Activated naive CD8-positive, alpha-beta T cell treated with anti-CD3 and anti-CD28 coated beads, Interleukin-2, amount 50 U/mL, for 16 hours (primary cell): ENCODE results near the gene NEDD4L.

ENCODE experiments used
- DNase-seq: peaks from one replicate; pipeline ENCODE4 v3.0.0-alpha.2; 2020; ENCODE audit warnings: low read depth, low spot score

Gene NEDD4L

GRCh38 chr18:58117786-58118403 is 73.9 kb downstream of the NEDD4L start:
- no peak for DNase-seq

GRCh38 chr18:58118536-58118935 is 74.5 kb downstream of the NEDD4L start:
- DNase-seq = no peak

DNA sequence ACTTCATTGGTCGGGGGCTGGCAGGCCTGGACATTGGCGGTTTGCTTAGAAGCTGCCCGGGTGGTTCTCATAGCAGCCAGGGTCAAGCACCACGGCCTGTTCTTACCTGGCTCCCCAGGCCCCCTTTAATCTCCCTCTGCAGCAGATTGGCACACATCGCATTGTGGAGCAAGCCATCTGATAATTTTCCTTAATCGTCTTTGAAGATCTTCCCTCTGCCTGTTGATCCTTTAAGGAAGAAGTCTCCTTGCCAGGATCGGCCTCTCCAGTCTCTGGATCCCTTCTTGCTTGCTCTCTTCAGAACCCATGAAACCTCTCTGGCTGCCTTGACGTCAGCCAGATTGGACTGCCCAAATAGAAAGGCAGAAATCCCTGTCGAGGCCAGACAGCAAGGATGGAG is 75.8 kb downstream of the NEDD4L start:
- no peak for DNase-seq

- DNase-seq = no peak
Observed at GRCh38 chr18:58124475-58124874, 80.4 kb downstream of the NEDD4L start.

GRCh38 chr18:58125183-58125582 is 81.2 kb downstream of the NEDD4L start:
- no peak for DNase-seq

GRCh38 chr18:58125756-58126155 is 81.7 kb downstream of the NEDD4L start:
- no peak for DNase-seq

DNA sequence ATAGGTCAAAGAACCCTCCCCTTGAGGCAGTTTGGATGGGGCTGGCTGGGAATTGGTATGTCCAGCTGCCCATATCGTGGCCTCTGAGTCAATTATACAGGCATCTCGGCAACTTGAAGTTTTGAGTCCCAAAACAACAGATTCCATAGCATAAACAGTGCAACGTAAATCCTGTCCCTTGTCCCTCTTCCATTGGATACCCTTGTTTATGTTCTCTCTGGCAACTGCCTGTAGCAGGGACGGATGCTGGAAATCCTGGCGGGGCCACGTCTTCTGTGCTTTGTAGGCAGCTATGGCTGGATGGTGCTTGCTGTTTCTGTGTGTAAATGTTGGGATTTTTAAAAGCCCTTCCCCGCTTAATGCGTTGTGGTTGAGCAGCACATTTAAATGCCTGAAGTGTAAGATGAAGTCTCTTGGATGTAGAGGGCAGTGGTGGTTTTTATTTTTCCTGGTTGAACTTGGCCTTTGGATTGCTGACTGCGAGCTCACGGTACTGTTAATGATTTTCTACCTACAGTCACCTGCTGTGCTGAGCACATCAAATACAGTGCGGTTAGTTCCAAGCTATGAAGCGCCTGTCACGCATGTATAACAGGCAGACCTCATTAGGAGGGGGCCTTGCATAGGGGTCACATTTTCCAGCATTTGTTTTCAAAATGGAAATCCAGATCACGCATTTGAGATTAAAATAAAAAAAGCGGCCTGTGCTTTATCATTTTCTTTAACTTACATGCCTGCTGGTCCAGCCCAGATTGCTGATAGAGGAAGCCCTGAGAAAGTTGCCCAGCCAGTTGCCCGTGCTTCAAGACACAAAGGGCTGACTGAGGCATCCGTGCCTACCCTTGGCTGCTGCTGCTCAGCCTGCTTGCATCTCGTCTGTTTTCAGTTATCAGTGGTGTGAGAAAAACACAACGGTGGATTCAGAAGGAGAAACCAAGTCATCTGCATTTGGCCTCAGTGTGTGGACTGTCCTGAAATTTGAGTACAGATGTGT is 84.7 kb downstream of the NEDD4L start:
- no peak for DNase-seq

DNA sequence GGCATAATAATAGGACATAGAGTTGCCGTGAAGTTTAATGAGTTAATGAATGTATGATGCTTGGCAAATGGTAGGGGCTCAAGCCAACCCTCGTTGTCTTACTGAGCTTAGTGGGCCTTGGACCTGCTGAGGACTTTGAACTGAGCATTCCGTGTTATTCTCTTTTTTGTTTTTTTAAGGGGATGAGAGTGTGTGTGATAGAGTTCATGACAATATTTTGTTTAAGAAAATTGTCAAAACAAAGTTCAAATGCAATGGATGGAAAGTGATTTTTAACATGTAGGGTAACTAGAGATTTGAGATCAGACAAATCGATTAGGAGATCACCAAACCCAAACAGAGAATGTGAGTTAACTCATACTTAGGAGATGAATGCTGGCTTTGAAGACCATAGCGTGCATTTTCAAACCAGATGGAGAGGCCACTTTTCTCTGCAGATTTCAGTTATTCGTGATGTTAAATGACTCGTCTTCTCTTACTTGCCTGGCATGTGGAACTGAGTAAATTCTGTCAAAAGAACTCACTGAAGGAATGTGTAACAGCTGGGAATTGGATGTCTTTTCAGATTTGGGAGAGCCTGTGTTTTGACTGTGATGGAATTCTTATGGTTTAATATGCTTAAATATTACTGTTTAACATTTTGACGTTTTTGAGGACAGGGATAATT is 88.7 kb downstream of the NEDD4L start:
- DNase-seq = no peak

- DNase-seq = no peak
Observed at GRCh38 chr18:58135183-58135641, 91.2 kb downstream of the NEDD4L start.

DNA sequence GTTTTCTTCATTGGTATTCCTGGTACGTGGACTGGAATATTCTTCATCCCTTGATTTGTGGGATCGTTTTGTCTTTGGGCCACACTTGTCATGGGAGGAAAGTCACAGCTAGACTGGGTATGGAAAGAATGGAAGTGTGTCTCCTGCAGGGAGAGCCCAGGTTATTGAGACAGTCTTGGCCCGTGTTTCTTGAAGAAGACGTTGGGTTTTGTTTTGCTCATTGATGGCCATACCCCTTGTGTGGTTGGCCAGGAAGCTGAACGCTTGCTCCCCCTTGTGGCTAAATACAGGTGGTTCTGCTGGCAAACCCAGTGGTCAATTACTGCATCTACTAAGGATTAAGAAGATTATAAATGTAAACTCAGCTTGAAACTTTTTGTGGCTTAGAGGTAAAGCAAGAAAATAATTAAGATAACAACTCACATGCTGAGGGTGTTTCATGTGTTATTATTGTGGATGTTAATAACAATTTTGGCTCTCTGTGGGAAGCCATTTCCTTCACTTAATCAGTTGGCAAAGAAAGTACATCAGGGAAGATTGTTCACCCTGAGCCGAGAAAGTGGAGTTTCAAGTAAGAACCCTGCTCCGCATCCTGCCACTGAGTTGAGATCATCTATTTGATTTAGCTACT is 91.8 kb downstream of the NEDD4L start:
- peak; percentile 21 for DNase-seq

DNA sequence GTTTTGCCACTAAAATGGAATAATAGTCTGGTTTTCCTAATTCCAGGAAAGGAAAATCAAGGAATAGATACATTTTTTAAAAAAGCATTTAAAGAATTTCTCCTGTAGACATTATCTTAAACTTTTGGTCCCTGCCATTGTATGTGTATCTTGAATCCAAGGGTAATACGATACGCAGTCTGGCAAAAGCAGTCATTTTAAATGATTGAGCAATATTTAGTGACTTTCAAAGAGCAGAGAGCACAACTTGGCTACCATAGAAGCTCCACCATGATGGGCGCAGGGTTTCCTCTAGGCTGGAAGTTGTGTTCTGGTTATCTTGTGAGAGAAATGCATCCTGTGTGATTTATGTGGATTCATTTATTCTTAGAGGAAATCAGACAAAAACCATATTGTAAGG is 92.9 kb downstream of the NEDD4L start:
- DNase-seq = no peak

DNA sequence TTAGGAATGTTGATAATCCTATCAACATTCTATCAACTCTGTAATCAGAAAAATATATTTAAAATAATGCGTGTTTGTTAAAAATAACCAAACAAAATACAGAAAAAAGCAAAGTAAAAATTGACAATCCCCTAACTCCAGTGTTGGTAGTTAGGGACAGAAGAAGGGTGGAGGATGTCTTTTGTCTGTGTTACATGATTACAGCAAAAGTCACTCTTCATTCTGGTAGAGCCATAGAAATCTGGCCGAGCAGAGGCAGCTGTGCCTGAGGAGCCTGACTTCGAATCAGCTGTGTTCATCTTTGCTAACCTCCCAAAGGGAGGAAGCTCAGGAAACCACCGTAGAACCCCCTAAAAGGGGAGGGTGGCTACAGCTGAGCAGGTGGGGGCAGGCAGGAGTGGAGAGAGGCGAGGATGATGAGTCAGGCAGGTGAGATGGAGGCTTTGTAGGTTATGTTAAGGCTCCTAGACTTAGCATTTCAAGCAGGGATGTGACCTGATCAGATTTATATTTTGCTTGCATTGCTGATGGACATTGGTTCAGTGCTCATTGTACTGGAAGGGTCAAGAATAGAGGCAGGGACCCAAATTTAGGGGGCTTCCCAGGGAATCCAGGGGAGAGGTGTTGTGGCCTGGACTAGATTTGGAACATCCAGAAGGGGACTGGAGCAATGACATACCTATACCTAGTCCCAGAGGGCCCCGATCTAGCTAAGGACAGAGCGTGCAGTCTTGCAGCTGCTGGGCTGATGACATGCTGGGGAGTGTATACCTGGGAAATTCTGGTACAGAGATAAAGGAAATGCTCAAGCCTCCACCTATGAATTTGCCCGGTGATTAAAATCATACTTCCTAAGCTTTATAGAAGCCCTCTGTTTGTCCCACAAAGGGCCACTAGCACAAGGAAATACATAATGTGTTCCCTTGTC is 95.7 kb downstream of the NEDD4L start:
- no peak for DNase-seq

DNA sequence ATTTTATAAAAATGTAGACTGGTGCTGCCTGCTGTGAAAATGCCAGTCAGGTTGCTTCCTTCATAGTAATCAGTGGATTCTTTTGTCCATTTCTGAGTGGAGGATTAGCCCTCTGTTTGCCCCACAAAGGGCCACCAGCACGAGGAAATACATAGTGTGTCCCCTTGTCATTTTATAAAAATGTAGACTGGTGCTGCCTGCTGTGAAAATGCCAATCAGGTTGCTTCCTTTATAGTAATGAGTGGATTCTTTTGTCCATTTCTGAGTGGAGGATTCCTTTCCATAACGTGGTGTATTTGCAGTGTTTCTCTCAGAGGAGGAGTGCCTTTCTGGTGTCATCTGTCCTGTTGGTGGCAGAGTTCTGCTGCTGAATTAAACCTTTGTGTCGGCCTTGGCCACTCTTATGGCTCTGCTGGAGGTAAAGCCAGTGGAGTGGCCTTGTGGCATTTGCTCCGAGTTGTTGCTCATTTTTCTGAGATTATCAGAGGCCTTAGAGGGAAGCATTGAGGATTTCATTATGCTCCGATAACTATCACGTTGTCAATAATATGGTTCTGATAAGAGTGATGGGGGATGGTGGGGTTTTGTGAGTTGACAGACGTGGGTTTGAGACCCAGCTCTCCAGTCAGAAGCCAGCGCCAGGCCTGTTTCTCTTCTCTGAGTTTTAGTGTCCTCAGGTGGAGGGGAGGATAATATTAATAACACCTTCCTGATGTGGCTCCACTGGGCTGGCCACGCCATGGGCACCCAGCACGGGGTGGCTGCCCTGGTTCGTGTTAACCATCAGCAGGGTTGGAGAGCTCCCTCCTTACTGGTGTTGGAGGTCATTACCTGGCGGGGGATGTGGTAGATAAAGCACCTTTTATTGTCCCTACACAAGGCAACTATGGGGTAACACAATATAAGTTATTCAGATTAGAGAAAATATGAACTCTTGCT is 96.6 kb downstream of the NEDD4L start:
- DNase-seq = no peak

DNA sequence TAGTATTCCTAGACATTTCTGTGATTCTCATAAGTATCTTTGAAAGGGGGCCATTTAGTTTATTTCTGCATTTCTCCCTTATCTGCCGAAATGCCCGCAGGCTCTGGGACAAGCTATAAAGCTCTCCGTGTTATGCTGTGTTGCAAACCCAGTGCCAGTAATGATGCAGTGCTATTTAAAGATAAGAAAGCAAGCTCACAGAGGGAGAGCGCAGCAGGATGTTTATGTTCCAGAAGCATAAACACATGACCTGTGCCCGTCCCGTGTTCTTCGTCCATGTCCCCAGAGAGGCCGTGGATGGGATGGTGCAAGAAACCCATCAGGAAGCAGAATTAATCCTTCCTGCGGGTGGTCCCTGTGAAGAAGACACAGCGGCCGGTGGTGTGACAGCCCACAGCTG is 99.4 kb downstream of the NEDD4L start:
- no peak for DNase-seq

DNA sequence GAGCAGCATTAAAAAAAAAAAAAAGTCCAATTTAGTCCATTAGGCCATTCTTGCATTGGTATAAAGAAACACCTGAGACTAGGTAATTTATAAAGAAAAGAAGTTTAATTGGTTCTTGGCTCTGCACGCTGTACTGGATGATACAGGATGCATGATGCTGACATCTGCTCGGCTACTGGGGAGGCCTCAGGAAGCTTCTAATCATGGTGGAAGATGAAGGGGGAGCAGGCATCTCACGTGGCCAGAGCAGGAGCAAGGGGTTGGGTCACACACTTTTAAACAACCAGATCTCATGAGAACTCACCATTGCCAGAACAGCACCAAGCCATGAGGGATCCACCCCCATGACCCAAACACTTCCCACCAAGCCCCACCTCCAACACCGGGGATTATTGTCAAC is 100.1 kb downstream of the NEDD4L start:
- DNase-seq = no peak

- DNase-seq = no peak
Observed at GRCh38 chr18:58144671-58145285, 100.8 kb downstream of the NEDD4L start.

GRCh38 chr18:58146099-58146498 is 102.1 kb downstream of the NEDD4L start:
- DNase-seq = no peak

DNA sequence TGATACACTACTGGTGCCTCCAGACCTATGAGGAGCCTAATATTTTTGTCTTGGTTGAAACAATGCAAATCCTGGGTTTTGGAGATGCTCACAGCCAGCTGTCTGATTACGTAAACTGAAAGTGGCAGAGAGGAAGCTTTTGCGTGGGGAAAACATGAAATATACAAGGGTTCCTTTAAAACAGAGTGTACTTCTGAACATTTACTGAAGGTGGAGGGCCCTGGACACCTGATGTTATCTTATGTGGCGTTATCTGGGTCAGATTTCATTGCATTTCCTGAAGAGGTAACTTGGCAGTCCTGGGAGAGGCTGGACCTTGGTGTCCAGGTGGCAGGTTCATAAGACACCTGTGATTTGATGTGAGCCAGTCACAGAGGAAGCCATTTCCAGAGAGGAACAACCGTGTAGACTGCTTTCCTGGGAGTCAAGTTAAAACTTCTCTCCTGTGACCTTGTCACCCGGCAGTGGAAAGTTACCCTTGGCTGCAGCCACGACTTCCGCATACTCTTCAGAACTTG is 105.0 kb downstream of the NEDD4L start:
- DNase-seq = no peak

- DNase-seq = no peak
Observed at GRCh38 chr18:58150772-58151171, 106.7 kb downstream of the NEDD4L start.
